ENCODE measurements around the gene KRT77.

GRCh38 chr12:52701281-52701680 is 2.0 kb downstream of the KRT77 start:
- no peak for TF ChIP-seq CTCF (conservative IDR thresholded peaks at IDR 0.05)
- no peak for TF ChIP-seq ZFX (IDR thresholded peaks at IDR 0.05)
